Loucy (cell line): ENCODE measurements around the gene ECHS1.

Experiments used
- H2AFZ ChIP-seq: fragments of 200-600 bp; sonication (generic); 2 replicates; pipeline ENCODE4 v1.6.0; 2016; ENCODE audit warnings: antibody characterized with exemption, mild to moderate bottlenecking, low read length, moderate library complexity
- H3F3A ChIP-seq: fragments of 200-600 bp; 2 replicates; pipeline ENCODE4 v1.6.0; 2016; ENCODE audit warnings: antibody characterized with exemption, low read depth, mild to moderate bottlenecking
- H3K27me3 ChIP-seq: fragments of 200-600 bp; sonication (generic); 2 replicates; pipeline ENCODE4 v1.6.1; 2014; ENCODE audit warnings: low read length, mild to moderate bottlenecking; ENCODE audit not compliant: insufficient read depth, poor library complexity, severe bottlenecking
- H3K36me3 ChIP-seq: fragments of 200-600 bp; sonication (generic); 2 replicates; pipeline ENCODE4 v1.6.1; 2016; ENCODE audit warnings: low read length; ENCODE audit not compliant: insufficient read depth
- H3K4me1 ChIP-seq: fragments of 200-600 bp; sonication (generic); 2 replicates; pipeline ENCODE4 v1.5.1; 2014; ENCODE audit warnings: low read length, mild to moderate bottlenecking; ENCODE audit not compliant: insufficient read depth, poor library complexity, severe bottlenecking
- H3K4me2 ChIP-seq: fragments of 200-600 bp; sonication (generic); 2 replicates; pipeline ENCODE4 v1.6.0; 2014; ENCODE audit warnings: antibody characterized with exemption, low read length, low read depth, mild to moderate bottlenecking; ENCODE audit not compliant: poor library complexity, severe bottlenecking
- H3K4me3 ChIP-seq: fragments of 200-600 bp; sonication (generic); 2 replicates; pipeline ENCODE4 v1.5.1; 2014; ENCODE audit warnings: low read length, mild to moderate bottlenecking, mixed read lengths; ENCODE audit not compliant: poor library complexity, severe bottlenecking
- H3K79me2 ChIP-seq: fragments of 200-600 bp; sonication (generic); 2 replicates; pipeline ENCODE4 v1.6.1; 2014; ENCODE audit warnings: low read length; ENCODE audit not compliant: insufficient read depth
- H3K9ac ChIP-seq: fragments of 200-600 bp; sonication (generic); 2 replicates; pipeline ENCODE4 v1.6.0; 2014; ENCODE audit warnings: mild to moderate bottlenecking, low read depth, low read length, moderate library complexity; ENCODE audit not compliant: poor library complexity, severe bottlenecking
- H3K9me2 ChIP-seq: fragments of 200-600 bp; sonication (generic); replicated peaks from 2 replicates; pipeline ENCODE4 v1.6.1; 2016; ENCODE audit warnings: low read depth, low read length, mixed read lengths
- H3K9me3 ChIP-seq: fragments of 200-600 bp; sonication (generic); 2 replicates; pipeline ENCODE4 v1.6.1; 2014; ENCODE audit warnings: mild to moderate bottlenecking, antibody characterized with exemption, low read length, low read depth; ENCODE audit not compliant: insufficient read depth
- H4K20me1 ChIP-seq: fragments of 200-600 bp; sonication (generic); 2 replicates; pipeline ENCODE4 v1.6.0; 2014; ENCODE audit warnings: antibody characterized with exemption, low read length, mild to moderate bottlenecking; ENCODE audit not compliant: insufficient read depth, poor library complexity, severe bottlenecking
- EZH2phosphoT487 ChIP-seq: fragments of 200-600 bp; IDR thresholded peaks from 2 replicates; pipeline ENCODE4 v1.6.1; 2018; ENCODE audit warnings: antibody characterized with exemption, mild to moderate bottlenecking, moderate library complexity, borderline replicate concordance
- TF ChIP-seq, protein P1 (sequence below): fragments of 200-600 bp; sonication (generic); conservative IDR thresholded peaks from 2 replicates; pipeline ENCODE4 v1.5.1; 2014; ENCODE audit warnings: mild to moderate bottlenecking, antibody characterized with exemption, low read length

The ECHS1 gene

DNA sequence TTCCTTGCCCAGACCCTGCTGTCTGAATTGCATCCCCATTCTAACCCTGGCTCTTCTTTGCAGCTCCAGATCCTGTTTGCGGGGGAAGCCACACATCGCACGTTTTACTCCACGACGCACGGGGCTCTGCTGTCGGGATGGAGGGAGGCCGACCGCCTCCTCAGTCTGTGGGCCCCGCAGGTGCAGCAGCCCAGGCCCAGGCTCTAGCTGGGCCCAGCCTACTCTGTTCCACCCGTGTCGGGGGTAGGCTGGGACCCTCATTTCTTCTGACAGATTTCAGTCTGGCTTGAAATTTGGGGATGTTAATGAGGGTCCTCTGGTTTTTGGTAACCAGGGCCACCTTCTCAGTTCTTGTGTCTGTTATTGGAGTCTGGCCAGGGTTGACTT, 18.1 kb upstream of the ECHS1 start:
- no peak overlapping the region for H3K4me2 ChIP-seq
- no peaks in the 10 kb centered on the region for H3K9me3 ChIP-seq
- no peaks in the 10 kb centered on the region for H3K9me2 ChIP-seq
- peaks cover 10% of the 10 kb centered on the region; the same call in 1 of the 2 replicates for H3F3A ChIP-seq
- H3K9ac ChIP-seq, result no peak overlapping the region
- no peak overlapping the region for H3K4me3 ChIP-seq
- peaks cover 14% of the 10 kb centered on the region for H4K20me1 ChIP-seq
- H2AFZ ChIP-seq, result no peak overlapping the region
- no peaks in the 10 kb centered on the region for H3K27me3 ChIP-seq
- no peaks in the 10 kb centered on the region for H3K36me3 ChIP-seq
- no peak for TF ChIP-seq EZH2phosphoT487
- TF ChIP-seq, protein P1, sequence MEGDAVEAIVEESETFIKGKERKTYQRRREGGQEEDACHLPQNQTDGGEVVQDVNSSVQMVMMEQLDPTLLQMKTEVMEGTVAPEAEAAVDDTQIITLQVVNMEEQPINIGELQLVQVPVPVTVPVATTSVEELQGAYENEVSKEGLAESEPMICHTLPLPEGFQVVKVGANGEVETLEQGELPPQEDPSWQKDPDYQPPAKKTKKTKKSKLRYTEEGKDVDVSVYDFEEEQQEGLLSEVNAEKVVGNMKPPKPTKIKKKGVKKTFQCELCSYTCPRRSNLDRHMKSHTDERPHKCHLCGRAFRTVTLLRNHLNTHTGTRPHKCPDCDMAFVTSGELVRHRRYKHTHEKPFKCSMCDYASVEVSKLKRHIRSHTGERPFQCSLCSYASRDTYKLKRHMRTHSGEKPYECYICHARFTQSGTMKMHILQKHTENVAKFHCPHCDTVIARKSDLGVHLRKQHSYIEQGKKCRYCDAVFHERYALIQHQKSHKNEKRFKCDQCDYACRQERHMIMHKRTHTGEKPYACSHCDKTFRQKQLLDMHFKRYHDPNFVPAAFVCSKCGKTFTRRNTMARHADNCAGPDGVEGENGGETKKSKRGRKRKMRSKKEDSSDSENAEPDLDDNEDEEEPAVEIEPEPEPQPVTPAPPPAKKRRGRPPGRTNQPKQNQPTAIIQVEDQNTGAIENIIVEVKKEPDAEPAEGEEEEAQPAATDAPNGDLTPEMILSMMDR, result no peak
- peaks cover 64% of the 10 kb centered on the region for H3K4me1 ChIP-seq
- peaks cover 22% of the 10 kb centered on the region for H3K79me2 ChIP-seq

DNA sequence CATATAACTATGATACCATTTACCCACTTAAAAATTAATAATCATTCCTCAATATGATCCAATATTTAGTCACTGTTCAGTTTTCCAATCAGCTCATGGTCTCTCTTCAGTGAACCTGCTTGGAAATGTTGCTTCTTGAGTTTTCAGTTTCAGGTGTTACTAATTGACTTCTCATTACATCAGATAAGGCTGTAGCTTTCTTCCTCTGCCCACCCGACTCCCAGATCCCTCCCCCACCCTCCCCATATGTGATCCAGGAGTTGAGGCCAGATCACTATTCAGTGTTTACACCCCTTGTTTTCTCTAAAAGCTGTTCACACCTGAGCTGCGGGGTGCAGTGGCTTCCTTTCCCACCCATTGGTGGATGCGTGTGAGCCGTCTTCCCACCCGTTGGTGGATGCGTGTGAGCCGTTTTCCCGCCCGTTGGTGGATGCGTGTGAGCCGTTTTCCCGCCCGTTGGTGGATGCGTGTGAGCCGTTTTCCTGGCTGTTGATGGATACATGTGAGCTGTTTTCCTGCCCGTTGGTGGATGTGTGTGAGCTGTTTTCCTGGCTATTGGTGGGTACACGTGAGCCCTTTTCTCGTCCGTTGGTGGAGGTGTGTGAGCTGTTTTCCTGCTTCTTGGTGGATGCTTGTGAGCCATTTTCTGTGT, 17.6 kb upstream of the ECHS1 start:
- Histone ChIP-seq H3K4me2 (peak overlapping the region; percentile 65), H3K9ac (peak overlapping the region; percentile 32), H3K27me3 (no peaks in the 10 kb centered on the region), H3K4me1 (peaks cover 58% of the 10 kb centered on the region), H3K4me3 (peak overlapping the region; percentile 69), H3K9me2 (no peaks in the 10 kb centered on the region), H2AFZ (no peak overlapping the region), H4K20me1 (peaks cover 10% of the 10 kb centered on the region), H3K36me3 (no peaks in the 10 kb centered on the region), H3K9me3 (no peaks in the 10 kb centered on the region), H3K79me2 (peaks cover 17% of the 10 kb centered on the region), H3F3A (peaks cover 10% of the 10 kb centered on the region; the same call in 1 of the 2 replicates)
- TF ChIP-seq EZH2phosphoT487, result no peak
- TF ChIP-seq, protein P1, result no peak

DNA sequence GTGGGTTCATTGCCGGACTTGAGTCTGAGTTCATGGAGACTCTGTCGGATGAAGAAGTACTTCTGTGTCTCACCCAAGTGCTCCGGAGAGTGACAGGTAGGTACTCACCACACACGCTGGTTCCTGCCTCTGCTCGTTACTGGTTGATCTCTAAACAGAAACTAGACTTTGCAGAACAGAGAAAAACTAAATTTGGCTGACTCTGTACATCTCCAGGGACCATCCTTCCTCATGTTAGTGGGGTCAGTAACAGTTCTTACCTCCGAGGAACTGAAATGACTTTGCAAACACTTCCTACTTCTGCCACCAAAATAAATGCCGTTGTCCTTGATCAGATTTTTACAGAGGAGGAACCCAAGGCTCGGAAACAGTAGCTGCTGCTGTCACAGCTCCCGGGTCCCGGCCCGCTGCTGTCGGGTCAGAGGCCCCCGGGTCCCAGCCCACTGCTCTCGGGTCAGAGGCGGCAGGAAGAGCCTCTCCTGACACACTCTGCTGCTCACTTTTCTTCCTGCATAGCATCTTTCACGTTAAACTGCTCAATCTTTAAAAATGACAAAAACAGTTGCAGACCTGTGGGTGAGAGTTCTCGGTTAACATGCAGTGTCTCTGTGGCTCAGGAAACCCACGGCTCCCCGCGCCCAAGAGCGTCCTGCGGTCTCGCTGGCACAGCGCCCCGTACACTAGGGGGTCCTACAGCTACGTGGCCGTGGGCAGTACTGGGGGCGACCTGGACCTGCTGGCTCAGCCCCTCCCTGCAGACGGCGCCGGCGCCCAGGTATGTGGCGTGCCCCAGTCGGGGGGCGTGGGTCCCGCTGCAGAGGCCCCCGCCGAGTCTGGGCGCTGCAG, 16.0 kb upstream of the ECHS1 start:
- H3K36me3 ChIP-seq, result no peaks in the 10 kb centered on the region
- H3K9me2 ChIP-seq, result no peaks in the 10 kb centered on the region
- H3K4me2 ChIP-seq, result peak overlapping the region; percentile 93
- no peaks in the 10 kb centered on the region for H4K20me1 ChIP-seq
- H3F3A ChIP-seq, result peaks cover 10% of the 10 kb centered on the region; the same call in 1 of the 2 replicates
- peak overlapping the region; percentile 69 for H3K4me3 ChIP-seq
- no peaks in the 10 kb centered on the region for H3K9me3 ChIP-seq
- no peaks in the 10 kb centered on the region for H3K27me3 ChIP-seq
- peak overlapping the region; percentile 77 for H2AFZ ChIP-seq
- TF ChIP-seq, protein P1, result no peak
- peaks cover 44% of the 10 kb centered on the region for H3K4me1 ChIP-seq
- H3K9ac ChIP-seq, result peak overlapping the region; percentile 83
- H3K79me2 ChIP-seq, result peaks cover 2% of the 10 kb centered on the region
